Cardiac fibroblast (primary cell): Measurements from ENCODE around the gene CARD10.

Experiments used
- DNase-seq, 2 donors: peaks; one replicate each; pipeline versions ENCODE4 v3.0.0 to v3.0.0-alpha.2; 2010; ENCODE audit warnings: low read depth in 2 of 2
- H3K4me3 ChIP-seq, 2 donors: replicated peaks in 1 of 2; 1 replicate in 1 of 2; 2 replicates in 1 of 2; pipeline ENCODE4 v1.5.1; 2011; ENCODE audit warnings: low read depth in 2 of 2, low read length in 2 of 2, mild to moderate bottlenecking in 2 of 2, moderate library complexity in 1 of 2
- TF ChIP-seq, protein P1 (sequence below): IDR thresholded peaks from one replicate; pipeline ENCODE4 v1.5.1; 2011; ENCODE audit warnings: low read depth, mild to moderate bottlenecking, low read length, inconsistent platforms

Gene CARD10

DNA sequence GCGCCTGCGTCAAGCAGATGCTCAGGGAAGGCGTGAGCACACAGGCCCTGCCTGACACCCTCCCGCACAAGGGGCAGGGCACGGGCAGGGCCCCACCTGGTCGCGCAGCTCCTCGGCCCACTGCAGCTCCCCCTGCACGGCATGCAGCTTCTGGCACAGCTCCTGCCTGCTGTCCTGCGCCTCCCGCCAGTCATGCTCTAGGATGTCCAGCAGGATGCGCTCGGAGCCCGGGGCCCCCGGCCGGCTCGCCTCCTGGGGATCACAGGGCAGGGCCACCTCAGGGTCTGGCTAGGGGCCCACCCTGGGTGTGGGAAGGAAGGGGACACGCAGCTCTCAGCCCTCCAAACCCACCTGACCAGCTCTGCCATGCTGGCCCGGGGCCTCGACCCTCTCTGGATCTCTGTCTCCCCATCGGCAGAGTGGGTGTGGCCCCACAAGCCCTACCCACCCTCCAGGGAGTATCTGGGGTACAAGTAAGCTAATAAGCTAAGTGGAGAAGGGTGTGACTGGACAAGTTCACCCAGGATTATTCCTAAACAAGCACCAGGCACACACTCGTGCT is 10.7 kb downstream of the CARD10 start:
- DNase-seq: no peak
- no peak overlapping the region for H3K4me3 ChIP-seq
- TF ChIP-seq, protein P1, sequence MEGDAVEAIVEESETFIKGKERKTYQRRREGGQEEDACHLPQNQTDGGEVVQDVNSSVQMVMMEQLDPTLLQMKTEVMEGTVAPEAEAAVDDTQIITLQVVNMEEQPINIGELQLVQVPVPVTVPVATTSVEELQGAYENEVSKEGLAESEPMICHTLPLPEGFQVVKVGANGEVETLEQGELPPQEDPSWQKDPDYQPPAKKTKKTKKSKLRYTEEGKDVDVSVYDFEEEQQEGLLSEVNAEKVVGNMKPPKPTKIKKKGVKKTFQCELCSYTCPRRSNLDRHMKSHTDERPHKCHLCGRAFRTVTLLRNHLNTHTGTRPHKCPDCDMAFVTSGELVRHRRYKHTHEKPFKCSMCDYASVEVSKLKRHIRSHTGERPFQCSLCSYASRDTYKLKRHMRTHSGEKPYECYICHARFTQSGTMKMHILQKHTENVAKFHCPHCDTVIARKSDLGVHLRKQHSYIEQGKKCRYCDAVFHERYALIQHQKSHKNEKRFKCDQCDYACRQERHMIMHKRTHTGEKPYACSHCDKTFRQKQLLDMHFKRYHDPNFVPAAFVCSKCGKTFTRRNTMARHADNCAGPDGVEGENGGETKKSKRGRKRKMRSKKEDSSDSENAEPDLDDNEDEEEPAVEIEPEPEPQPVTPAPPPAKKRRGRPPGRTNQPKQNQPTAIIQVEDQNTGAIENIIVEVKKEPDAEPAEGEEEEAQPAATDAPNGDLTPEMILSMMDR: no peak

DNA sequence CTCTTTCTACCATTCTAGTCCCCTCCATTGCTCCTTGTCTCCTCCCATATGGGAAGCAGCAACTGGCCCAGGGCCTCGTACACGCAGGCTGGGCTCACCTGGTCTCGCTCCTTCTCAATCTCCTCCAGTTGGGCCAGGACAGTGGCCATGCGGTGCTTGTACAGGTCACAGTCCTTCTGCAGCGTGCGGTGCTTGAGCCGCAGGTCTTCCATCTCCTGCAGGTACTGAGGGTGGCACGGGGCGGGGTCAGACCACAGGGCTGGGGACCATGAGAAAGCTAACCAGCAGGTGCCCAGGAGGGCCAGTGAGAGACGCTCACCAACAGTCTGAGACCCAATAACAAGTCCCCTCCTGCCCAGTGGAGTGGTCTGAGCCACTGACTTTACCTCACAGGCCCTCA is 11.5 kb downstream of the CARD10 start:
- TF ChIP-seq, protein P1: no peak
- H3K4me3 ChIP-seq: no peak overlapping the region
- DNase-seq: no peak

DNA sequence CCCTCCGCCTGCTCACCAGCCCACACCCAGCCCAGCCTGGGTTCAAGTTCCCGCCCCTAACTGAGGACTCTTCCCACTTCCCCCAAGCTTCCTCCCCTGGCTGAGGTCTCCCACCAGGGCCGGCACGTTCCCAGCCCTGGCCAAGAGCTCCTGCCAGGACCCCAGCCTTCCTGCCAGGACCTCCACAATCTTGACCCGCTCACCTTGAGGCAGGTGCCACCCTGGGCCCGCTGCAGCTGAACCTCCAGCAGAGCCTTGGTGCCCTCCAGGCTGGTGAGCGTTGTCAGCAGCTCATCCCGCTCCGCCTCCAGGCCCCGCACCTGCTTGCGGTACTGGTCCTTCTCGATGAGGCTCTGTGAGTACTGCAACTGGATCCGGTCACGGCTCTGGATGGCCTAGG is 13.2 kb downstream of the CARD10 start:
- TF ChIP-seq, protein P1: no peak
- H3K4me3 ChIP-seq: no peak overlapping the region
- DNase-seq: no peak

DNA sequence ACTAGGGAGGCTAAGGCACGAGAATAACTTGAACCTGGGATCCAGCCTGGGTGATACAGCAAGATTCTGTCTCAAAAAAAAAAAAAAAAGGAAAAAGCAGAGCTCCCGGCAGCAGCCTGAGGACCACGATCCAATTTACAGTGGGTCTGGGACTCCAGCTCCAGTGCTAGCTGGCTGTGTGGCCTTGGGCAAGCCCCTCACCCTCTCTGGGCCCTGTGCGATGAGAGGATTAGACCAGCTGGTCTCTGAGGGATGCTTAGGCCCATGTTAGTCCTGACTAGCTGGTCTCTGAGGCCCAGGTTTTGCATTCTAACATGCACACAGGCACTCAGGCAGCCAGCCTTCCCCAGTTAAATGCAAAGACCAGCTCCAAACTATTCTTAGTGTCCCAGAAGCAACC is 13.7 kb downstream of the CARD10 start:
- TF ChIP-seq, protein P1: no peak
- DNase-seq: no peak
- no peak overlapping the region for H3K4me3 ChIP-seq

DNA sequence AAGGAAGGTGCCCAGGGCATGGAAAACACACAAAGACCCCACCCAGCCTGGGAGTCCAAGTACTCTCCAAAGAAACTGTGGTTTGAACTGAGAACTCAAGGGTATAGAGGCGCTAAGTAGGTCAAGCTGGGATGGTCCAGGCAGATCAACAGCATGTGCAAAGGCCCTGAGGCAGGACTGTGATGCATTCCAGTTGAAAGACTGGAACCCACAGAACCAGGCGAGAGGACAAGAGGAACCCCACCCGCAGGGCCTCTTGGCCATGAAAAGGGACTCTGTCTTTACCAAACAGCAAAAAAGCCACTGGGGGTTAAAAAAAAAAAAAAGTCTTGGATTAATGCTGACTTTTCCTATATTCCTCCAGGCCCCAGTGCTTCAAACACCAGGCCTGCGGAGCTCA is 14.3 kb downstream of the CARD10 start:
- TF ChIP-seq, protein P1: no peak
- H3K4me3 ChIP-seq: no peak overlapping the region
- DNase-seq: no peak

DNA sequence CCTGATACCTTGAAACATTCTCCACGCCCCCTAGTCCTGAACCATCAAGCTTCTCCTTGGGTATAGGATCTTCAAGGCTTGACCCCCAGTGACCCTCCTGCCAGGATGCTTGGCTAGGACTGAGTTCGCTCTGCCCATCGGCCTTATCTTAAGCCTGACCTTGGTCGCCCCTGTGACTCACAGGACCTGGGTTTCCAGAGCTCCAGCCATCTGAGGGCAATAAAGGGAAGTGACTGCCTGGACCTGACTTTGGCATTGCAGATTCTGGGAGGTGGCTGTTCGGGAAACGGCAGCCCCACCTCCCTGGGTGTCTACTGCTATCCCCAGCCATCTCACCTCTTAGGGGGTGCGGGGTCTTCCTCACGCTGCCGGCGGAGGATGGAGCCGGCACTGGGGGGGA is 15.4 kb downstream of the CARD10 start:
- no peak for DNase-seq
- TF ChIP-seq, protein P1: no peak

DNA sequence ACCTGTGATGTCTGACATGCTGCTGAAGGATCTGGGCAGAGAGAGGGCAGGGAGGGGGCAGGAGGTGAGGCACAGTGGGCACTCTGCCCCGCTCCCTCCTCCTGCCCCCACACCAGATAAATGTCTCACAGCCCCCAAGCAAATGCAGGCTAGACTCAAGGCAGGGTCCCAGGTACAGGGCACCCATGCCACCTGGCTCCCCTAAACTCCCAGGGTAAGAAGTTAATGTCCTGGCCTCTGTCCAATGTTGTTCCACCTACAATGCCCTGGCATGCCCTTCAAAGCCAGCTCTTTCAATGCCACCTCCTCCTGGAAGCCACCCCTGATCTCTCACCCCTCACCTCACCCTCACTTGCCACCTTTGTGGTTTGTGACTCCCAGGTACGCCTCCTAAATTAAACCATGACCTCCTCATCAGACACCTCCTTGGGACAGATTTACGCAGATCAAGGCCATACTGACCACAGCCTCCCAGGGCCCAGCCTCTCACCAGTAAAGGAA is 16.0 kb downstream of the CARD10 start:
- H3K4me3 ChIP-seq: no peak overlapping the region
- no peak for DNase-seq
- TF ChIP-seq, protein P1: no peak

More for the DNA sequence above, 15.4 kb downstream of the CARD10 start:
- H3K4me3 ChIP-seq: no peak overlapping the region
